ENCODE results near the gene POLR2H.

Gene POLR2H

GRCh38 chr3:184371570-184372018, 10.1 kb downstream of the POLR2H start:
- DNase-seq (ENCODE audit: low read depth): peak; percentile 54

- DNase-seq (ENCODE audit: low read depth): no peak
These were observed 10.8 kb downstream of the POLR2H start for GRCh38 chr3:184372296-184372821.

GRCh38 chr3:184372911-184373310, 11.4 kb downstream of the POLR2H start:
- no peak for DNase-seq (ENCODE audit: low read depth)

- DNase-seq (ENCODE audit: low read depth): no peak
These were observed 11.9 kb downstream of the POLR2H start for GRCh38 chr3:184373422-184373821.

GRCh38 chr3:184375747-184376461, 14.4 kb downstream of the POLR2H start:
- DNase-seq (ENCODE audit: low read depth): no peak

GRCh38 chr3:184377374-184377773, 15.9 kb downstream of the POLR2H start:
- DNase-seq (ENCODE audit: low read depth): no peak

- no peak for DNase-seq (ENCODE audit: low read depth)
These were observed 16.5 kb downstream of the POLR2H start, which contains the start of gene THPO for GRCh38 chr3:184377882-184378445. Gene THPO, minus strand, starts transcription at chr3:184378207. Its CDS starts 1,948 bp downstream, at chr3:184376259.

- no peak for DNase-seq (ENCODE audit: low read depth)
These were observed 17.3 kb downstream of the POLR2H start for GRCh38 chr3:184378651-184379357.

GRCh38 chr3:184379358-184380184, 18.1 kb downstream of the POLR2H start, which contains the start of gene CHRD:
Gene CHRD, plus strand, starts transcription at chr3:184380054. Its CDS starts 265 bp downstream, at chr3:184380319.
- no peak for DNase-seq (ENCODE audit: low read depth)

- DNase-seq (ENCODE audit: low read depth): no peak
These were observed 18.7 kb downstream of the POLR2H start for GRCh38 chr3:184380185-184380626.

GRCh38 chr3:184380627-184381260, 19.2 kb downstream of the POLR2H start:
- no peak for DNase-seq (ENCODE audit: low read depth)

GRCh38 chr3:184381261-184382224, 20.0 kb downstream of the POLR2H start:
- no peak for DNase-seq (ENCODE audit: low read depth)

- no peak for DNase-seq (ENCODE audit: low read depth)
These were observed 21.0 kb downstream of the POLR2H start for GRCh38 chr3:184382326-184383032.

GRCh38 chr3:184383033-184383740, 21.7 kb downstream of the POLR2H start:
- no peak for DNase-seq (ENCODE audit: low read depth)

GRCh38 chr3:184384342-184384741, 22.8 kb downstream of the POLR2H start:
- no peak for DNase-seq (ENCODE audit: low read depth)

- no peak for DNase-seq (ENCODE audit: low read depth)
These were observed 23.4 kb downstream of the POLR2H start for GRCh38 chr3:184384856-184385422.

GRCh38 chr3:184386047-184386806, 24.7 kb downstream of the POLR2H start:
- DNase-seq (ENCODE audit: low read depth): no peak
